ENCODE results near the gene PARP12. TPM values are rescaled to one million over a fixed set of nuclear protein-coding genes. Genes with fewer than 3 reads are reported as not detected.

The PARP12 gene
- total and polyA plus RNA-seq, 2 of the 8 experiments (the other 6 are each of a cell fraction or from before 2014, with no cell fraction given), result 9.0 to 21.5 TPM

- 96% methylated on average over 11 of the region's 12 CpGs; no CpG with 5 or more reads in 1 of the 2 experiments for WGBS, 2 experiments (ENCODE audit: extremely low coverage in 1 of 2, insufficient coverage in 1 of 2, insufficient read length in 1 of 2, insufficient replicate concordance in 2 of 2, low coverage in 1 of 2, low lambda C conversion rate in 2 of 2, missing lambda C conversion rate in 1 of 2)
- no peak for FAIRE-seq
- TF ChIP-seq CHD1 (IDR thresholded peaks at IDR 0.05; ENCODE audit: low read depth, low read length) (no peak), JUND (IDR thresholded peaks at IDR 0.05; ENCODE audit: low read length) (no peak), POU5F1 (IDR thresholded peaks at IDR 0.05; ENCODE audit: low read depth, low read length) (no peak), BRCA1 (IDR thresholded peaks at IDR 0.05; ENCODE audit: low read depth, low read length) (no peak), CEBPB (IDR thresholded peaks at IDR 0.05; ENCODE audit: low read depth, low read length) (no peak), SIX5 (IDR thresholded peaks at IDR 0.05; ENCODE audit: low read depth, low read length) (no peak), RAD21 (IDR thresholded peaks at IDR 0.05 in 1 of 2, conservative IDR thresholded peaks at IDR 0.05 in 1 of 2; ENCODE audit: low read depth in 2 of 2, low read length in 2 of 2) (no peak), EP300 (IDR thresholded peaks at IDR 0.05; ENCODE audit: borderline replicate concordance in 1 of 2, low read depth in 2 of 2, low read length in 2 of 2) (no peak), PHF8 (conservative IDR thresholded peaks at IDR 0.05; ENCODE audit: low read depth, low read length) (no peak), SRF (IDR thresholded peaks at IDR 0.05; ENCODE audit: low read depth, low read length) (no peak), SAP30 (IDR thresholded peaks at IDR 0.05; ENCODE audit: insufficient read depth, insufficient replicate concordance, low read length) (no peak), TCF12 (IDR thresholded peaks at IDR 0.05; ENCODE audit: low read depth, low read length) (no peak), MAFK (IDR thresholded peaks at IDR 0.05; ENCODE audit: low read depth, low read length) (no peak), GTF2F1 (IDR thresholded peaks at IDR 0.05; ENCODE audit: borderline replicate concordance, low read depth, low read length) (no peak), CHD2 (IDR thresholded peaks at IDR 0.05; ENCODE audit: low read length) (no peak), CBX5 (IDR thresholded peaks at IDR 0.05; ENCODE audit: low read depth, low read length) (no peak)
These were observed 22.9 kb downstream of the PARP12 start for GRCh38 chr7:140039896-140040295.

More at GRCh38 chr7:140039896-140040295, 22.9 kb downstream of the PARP12 start:
- no peak overlapping the region for H4K5ac ChIP-seq (ENCODE audit: insufficient read length, low read depth, low read length)
- no peak overlapping the region for H4K91ac ChIP-seq (replicated peaks; ENCODE audit: insufficient read length, low read length)
- no peak overlapping the region for H3K18ac ChIP-seq (ENCODE audit: extremely low read depth, low read length)
- no peaks in the 10 kb centered on the region for H4K20me1 ChIP-seq (replicated peaks in 1 of 2; ENCODE audit: control insufficient read depth in 1 of 2, insufficient read depth in 2 of 2, low read length in 2 of 2)
- no peak overlapping the region for H2AFZ ChIP-seq (ENCODE audit: low read length)
- H3K79me1 ChIP-seq (ENCODE audit: low read depth, low read length), result no peaks in the 10 kb centered on the region
- H2BK20ac ChIP-seq (ENCODE audit: low read length), result no peak overlapping the region
- no peak overlapping the region for H3K56ac ChIP-seq (replicated peaks; ENCODE audit: insufficient read length, low read depth, low read length)
- no peak overlapping the region for H4K8ac ChIP-seq (ENCODE audit: extremely low read depth, insufficient read depth, low read length)
- no peak for DNase-seq (ENCODE audit: low read depth in 1 of 2, low spot score in 2 of 2)
- H2BK120ac ChIP-seq (replicated peaks; ENCODE audit: low read depth, low read length), result no peak overlapping the region
- no peaks in the 10 kb centered on the region for H3K79me2 ChIP-seq (ENCODE audit: control insufficient read depth in 1 of 2, insufficient read depth in 2 of 2, low read length in 2 of 2)
- no peak overlapping the region for H3K14ac ChIP-seq (ENCODE audit: insufficient read length)
- no peak overlapping the region for H3K23ac ChIP-seq (ENCODE audit: insufficient read length)
- no peaks in the 10 kb centered on the region for H3K4me1 ChIP-seq (replicated peaks in 1 of 4; ENCODE audit: control insufficient read depth in 3 of 4, insufficient read depth in 4 of 4, low read length in 3 of 4)
- no peak overlapping the region for H2AK5ac ChIP-seq (ENCODE audit: low read depth, low read length)
- H3K23me2 ChIP-seq (ENCODE audit: low read depth, low read length), result no peaks in the 10 kb centered on the region; the same call in 1 of the 2 replicates
- ChIA-PET POLR2A (ENCODE audit: partially characterized antibody) (no interaction called here), CTCF (ENCODE audit: partially characterized antibody) (interaction anchor here (0.8 to 1.8 kb wide), 2 partner anchors 10 to 22 kb away, joined by 3 to 6 read pairs; no protein-coding TSS in a partner anchor)
- H3K9ac ChIP-seq (replicated peaks in 1 of 4; ENCODE audit: extremely low read depth in 1 of 4, low read depth in 3 of 4, low read length in 3 of 4), result no peak overlapping the region
- H3K27me3 ChIP-seq (replicated peaks in 1 of 4; ENCODE audit: control insufficient read depth in 3 of 4, extremely low read depth in 1 of 4, insufficient read depth in 3 of 4, low read length in 3 of 4), result no peaks in the 10 kb centered on the region
- H3K4me2 ChIP-seq (ENCODE audit: insufficient read depth in 1 of 2, low read depth in 2 of 2, low read length in 2 of 2), result no peak overlapping the region
- no peak overlapping the region for H2BK5ac ChIP-seq (ENCODE audit: low read depth, low read length)
- no peaks in the 10 kb centered on the region for H3K36me3 ChIP-seq (ENCODE audit: control insufficient read depth in 2 of 4, insufficient read depth in 4 of 4, low read length in 3 of 4)
- H3K4me3 ChIP-seq (ENCODE audit: extremely low read depth in 1 of 4, insufficient read depth in 2 of 4, low read depth in 3 of 4, low read length in 4 of 4), result no peak overlapping the region
- H2BK15ac ChIP-seq (ENCODE audit: low read length), result no peak overlapping the region
- no peak overlapping the region for H2BK12ac ChIP-seq (ENCODE audit: low read depth, low read length)
- H3K27ac ChIP-seq (ENCODE audit: low read depth, low read length), result no peak overlapping the region
- H3K9me3 ChIP-seq (ENCODE audit: insufficient read depth in 2 of 2, low read depth in 1 of 2, low read length in 1 of 2), result no peaks in the 10 kb centered on the region
- no peak overlapping the region for H3K4ac ChIP-seq (replicated peaks; ENCODE audit: insufficient read length, low read depth, low read length)

All from H1 (cell line).